ENCODE measurements around the gene DOCK2.

DNA sequence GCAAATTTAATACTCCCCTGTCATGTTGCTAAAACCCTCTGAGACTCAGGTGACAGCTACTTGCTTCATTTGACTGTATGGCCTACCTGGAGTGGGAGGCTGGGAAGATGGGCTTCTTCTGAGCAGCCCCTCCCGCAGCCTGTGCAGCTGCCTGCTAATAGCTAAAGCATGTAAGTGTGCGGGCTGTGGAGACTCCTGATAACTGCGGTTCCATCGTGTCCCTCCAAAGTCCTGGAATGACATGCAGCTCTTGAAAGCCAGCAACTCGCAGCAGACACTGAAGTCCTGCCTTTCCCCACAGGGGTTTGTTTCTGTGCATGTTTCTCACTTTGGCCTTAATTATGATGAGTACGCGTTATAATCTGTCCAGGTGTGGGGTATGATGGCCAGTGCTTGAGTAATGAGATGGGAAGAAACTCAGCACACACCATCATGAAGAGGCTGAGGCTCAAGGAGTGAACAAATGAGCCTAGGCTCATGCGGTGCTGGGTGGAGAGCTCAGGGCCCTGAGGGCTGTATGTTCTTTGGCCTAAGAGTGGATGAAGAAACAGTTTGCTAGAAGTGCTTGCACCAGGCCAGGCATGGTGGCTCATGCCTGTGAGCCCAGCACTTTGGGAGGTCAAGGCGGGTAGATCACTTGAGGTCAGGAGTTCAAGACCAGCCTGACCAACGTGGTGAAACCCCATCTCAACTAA is 119.1 kb downstream of the DOCK2 start:
- TF ChIP-seq, protein P1, sequence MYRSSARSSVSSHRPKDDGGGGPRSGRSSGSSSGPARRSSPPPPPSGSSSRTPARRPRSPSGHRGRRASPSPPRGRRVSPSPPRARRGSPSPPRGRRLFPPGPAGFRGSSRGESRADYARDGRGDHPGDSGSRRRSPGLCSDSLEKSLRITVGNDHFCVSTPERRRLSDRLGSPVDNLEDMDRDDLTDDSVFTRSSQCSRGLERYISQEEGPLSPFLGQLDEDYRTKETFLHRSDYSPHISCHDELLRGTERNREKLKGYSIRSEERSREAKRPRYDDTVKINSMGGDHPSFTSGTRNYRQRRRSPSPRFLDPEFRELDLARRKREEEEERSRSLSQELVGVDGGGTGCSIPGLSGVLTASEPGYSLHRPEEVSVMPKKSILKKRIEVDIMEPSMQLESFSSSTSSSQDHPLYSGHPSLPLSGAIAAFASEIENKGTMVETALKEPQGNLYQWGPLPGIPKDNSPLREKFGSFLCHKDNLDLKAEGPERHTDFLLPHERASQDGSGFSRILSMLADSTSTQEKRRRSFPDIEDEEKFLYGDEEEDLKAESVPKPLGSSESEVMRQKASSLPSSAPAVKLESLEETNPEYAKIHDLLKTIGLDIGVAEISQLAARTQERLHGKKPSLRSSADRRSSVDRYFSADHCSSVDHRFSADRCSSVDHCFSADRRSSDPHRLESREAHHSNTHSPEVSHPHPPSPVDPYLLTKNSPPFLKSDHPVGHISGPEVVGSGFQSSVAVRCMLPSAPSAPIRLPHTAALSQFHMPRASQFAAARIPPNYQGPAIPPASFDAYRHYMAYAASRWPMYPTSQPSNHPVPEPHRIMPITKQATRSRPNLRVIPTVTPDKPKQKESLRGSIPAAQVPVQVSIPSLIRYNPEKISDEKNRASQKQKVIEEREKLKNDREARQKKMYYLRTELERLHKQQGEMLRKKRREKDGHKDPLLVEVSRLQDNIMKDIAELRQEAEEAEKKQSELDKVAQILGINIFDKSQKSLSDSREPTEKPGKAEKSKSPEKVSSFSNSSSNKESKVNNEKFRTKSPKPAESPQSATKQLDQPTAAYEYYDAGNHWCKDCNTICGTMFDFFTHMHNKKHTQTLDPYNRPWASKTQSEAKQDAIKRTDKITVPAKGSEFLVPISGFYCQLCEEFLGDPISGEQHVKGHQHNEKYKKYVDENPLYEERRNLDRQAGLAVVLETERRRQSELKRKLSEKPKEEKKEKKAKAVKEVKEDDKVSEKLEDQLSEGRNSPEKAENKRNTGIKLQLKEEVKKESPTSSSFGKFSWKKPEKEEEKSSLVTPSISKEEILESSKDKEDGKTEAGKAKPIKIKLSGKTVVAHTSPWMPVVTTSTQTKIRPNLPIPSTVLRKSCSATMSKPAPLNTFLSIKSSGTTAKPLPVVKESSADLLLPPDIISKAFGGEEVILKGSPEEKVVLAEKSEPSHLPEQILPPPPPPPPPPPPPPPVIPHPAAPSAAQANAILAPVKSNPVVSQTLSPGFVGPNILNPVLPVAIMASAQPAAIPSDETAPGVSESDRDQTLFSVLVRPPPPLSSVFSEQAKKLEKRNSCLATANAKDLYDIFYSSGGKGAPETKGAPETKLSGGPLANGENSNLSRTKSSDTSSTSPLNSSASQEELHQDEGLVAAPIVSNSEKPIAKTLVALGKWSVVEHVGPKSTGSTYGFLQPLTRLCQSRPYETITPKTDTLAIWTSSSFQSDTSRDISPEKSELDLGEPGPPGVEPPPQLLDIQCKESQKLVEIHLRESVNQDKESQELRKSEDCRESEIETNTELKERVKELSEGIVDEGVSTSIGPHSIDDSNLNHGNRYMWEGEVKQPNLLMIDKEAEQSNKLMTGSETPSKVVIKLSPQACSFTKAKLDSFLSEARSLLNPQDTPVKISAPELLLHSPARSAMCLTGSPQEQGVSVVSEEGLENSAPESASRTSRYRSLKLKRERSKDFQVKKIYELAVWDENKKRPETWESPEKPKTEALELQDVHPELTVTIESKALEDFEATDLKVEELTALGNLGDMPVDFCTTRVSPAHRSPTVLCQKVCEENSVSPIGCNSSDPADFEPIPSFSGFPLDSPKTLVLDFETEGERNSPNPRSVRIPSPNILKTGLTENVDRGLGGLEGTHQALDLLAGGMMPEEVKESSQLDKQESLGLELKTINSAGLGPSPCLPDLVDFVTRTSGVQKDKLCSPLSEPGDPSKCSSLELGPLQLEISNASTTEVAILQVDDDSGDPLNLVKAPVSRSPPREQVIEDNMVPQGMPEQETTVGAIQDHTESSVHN (IDR thresholded peaks at IDR 0.05; ENCODE audit: borderline replicate concordance in 1 of 2, low read depth in 1 of 2) = no peak
- TF ChIP-seq, protein P2, sequence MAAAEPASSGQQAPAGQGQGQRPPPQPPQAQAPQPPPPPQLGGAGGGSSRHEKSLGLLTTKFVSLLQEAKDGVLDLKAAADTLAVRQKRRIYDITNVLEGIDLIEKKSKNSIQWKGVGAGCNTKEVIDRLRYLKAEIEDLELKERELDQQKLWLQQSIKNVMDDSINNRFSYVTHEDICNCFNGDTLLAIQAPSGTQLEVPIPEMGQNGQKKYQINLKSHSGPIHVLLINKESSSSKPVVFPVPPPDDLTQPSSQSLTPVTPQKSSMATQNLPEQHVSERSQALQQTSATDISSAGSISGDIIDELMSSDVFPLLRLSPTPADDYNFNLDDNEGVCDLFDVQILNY (CRISPR knock-in tag; IDR thresholded peaks at IDR 0.05) = no peak
- TF ChIP-seq POLR2A (conservative IDR thresholded peaks at IDR 0.05) = no peak
- TF ChIP-seq, protein P3, sequence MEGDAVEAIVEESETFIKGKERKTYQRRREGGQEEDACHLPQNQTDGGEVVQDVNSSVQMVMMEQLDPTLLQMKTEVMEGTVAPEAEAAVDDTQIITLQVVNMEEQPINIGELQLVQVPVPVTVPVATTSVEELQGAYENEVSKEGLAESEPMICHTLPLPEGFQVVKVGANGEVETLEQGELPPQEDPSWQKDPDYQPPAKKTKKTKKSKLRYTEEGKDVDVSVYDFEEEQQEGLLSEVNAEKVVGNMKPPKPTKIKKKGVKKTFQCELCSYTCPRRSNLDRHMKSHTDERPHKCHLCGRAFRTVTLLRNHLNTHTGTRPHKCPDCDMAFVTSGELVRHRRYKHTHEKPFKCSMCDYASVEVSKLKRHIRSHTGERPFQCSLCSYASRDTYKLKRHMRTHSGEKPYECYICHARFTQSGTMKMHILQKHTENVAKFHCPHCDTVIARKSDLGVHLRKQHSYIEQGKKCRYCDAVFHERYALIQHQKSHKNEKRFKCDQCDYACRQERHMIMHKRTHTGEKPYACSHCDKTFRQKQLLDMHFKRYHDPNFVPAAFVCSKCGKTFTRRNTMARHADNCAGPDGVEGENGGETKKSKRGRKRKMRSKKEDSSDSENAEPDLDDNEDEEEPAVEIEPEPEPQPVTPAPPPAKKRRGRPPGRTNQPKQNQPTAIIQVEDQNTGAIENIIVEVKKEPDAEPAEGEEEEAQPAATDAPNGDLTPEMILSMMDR (IDR thresholded peaks at IDR 0.05 in 2 of 3, conservative IDR thresholded peaks at IDR 0.05 in 1 of 3; ENCODE audit: insufficient read depth in 2 of 3, low read depth in 1 of 3, low read length in 3 of 3) = no peak
- no peak for TF ChIP-seq HOXB6 (CRISPR knock-in tag; IDR thresholded peaks at IDR 0.05; ENCODE audit: borderline replicate concordance)
- TF ChIP-seq, protein P4, sequence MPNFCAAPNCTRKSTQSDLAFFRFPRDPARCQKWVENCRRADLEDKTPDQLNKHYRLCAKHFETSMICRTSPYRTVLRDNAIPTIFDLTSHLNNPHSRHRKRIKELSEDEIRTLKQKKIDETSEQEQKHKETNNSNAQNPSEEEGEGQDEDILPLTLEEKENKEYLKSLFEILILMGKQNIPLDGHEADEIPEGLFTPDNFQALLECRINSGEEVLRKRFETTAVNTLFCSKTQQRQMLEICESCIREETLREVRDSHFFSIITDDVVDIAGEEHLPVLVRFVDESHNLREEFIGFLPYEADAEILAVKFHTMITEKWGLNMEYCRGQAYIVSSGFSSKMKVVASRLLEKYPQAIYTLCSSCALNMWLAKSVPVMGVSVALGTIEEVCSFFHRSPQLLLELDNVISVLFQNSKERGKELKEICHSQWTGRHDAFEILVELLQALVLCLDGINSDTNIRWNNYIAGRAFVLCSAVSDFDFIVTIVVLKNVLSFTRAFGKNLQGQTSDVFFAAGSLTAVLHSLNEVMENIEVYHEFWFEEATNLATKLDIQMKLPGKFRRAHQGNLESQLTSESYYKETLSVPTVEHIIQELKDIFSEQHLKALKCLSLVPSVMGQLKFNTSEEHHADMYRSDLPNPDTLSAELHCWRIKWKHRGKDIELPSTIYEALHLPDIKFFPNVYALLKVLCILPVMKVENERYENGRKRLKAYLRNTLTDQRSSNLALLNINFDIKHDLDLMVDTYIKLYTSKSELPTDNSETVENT (CRISPR knock-in tag; IDR thresholded peaks at IDR 0.05) = no peak
- TF ChIP-seq ZNF444 (CRISPR knock-in tag; IDR thresholded peaks at IDR 0.05) = no peak
- TF ChIP-seq, protein P5, sequence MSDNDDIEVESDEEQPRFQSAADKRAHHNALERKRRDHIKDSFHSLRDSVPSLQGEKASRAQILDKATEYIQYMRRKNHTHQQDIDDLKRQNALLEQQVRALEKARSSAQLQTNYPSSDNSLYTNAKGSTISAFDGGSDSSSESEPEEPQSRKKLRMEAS (CRISPR knock-in tag; IDR thresholded peaks at IDR 0.05) = no peak
- TF ChIP-seq NFIC (IDR thresholded peaks at IDR 0.05) = no peak
- no peak for TF ChIP-seq E2F3 (CRISPR knock-in tag; IDR thresholded peaks at IDR 0.05)
- no peak for TF ChIP-seq RBBP5 (IDR thresholded peaks at IDR 0.05; ENCODE audit: borderline replicate concordance, insufficient read depth, low read length, poor library complexity, severe bottlenecking)

All from K562 (cell line).